OCI-LY1 (cell line): ENCODE results near the gene GSE1.

Experiments used
- H2AFZ ChIP-seq: fragments of 200-600 bp; sonication (generic), shearing (Covaris generic); 2 replicates; pipeline ENCODE4 v1.6.0; 2014; ENCODE audit warnings: antibody characterized with exemption, mild to moderate bottlenecking, low read length
- H3F3A ChIP-seq: fragments of 200-600 bp; sonication (generic), shearing (Covaris generic); 2 replicates; pipeline ENCODE4 v1.6.0; 2014; ENCODE audit warnings: mild to moderate bottlenecking, antibody characterized with exemption, low read length, moderate library complexity; ENCODE audit not compliant: insufficient read depth
- H3K27ac ChIP-seq: fragments of 200-600 bp; sonication (generic); 2 replicates; pipeline ENCODE4 v1.5.1; 2014; ENCODE audit warnings: low read length, mixed run types, mild to moderate bottlenecking, low read depth; ENCODE audit not compliant: poor library complexity, severe bottlenecking
- H3K27me3 ChIP-seq: fragments of 200-600 bp; sonication (generic); 2 replicates; pipeline ENCODE4 v1.6.0; 2014; ENCODE audit warnings: antibody characterized with exemption, mild to moderate bottlenecking, low read length, moderate library complexity; ENCODE audit not compliant: insufficient read depth
- H3K36me3 ChIP-seq: fragments of 200-600 bp; sonication (generic); 2 replicates; pipeline ENCODE4 v1.6.1; 2014; ENCODE audit warnings: mild to moderate bottlenecking, antibody characterized with exemption, low read length, moderate library complexity, mixed read lengths; ENCODE audit not compliant: insufficient read depth
- H3K4me1 ChIP-seq: fragments of 200-600 bp; sonication (generic); 2 replicates; pipeline ENCODE4 v1.5.1; 2014; ENCODE audit warnings: mild to moderate bottlenecking, low read length, moderate library complexity; ENCODE audit not compliant: insufficient read depth, severe bottlenecking
- H3K4me2 ChIP-seq: fragments of 200-600 bp; sonication (generic), shearing (Covaris generic); 2 replicates; pipeline ENCODE4 v1.6.1; 2014; ENCODE audit warnings: low read length
- H3K4me3 ChIP-seq: fragments of 200-600 bp; sonication (generic); 2 replicates; pipeline ENCODE4 v1.5.1; 2014; ENCODE audit warnings: low read length, low read depth, mild to moderate bottlenecking, mixed read lengths; ENCODE audit not compliant: poor library complexity, severe bottlenecking
- H3K79me2 ChIP-seq: fragments of 200-600 bp; shearing (Covaris generic); 2 replicates; pipeline ENCODE4 v1.6.1; 2016; ENCODE audit warnings: mixed run types, low read length, mixed read lengths; ENCODE audit not compliant: insufficient read depth
- H3K9ac ChIP-seq: fragments of 200-600 bp; sonication (generic), shearing (Covaris generic); 2 replicates; pipeline ENCODE4 v1.6.1; 2014; ENCODE audit warnings: mild to moderate bottlenecking, low read length, mixed read lengths
- H3K9me2 ChIP-seq: fragments of 200-600 bp; sonication (generic), shearing (Covaris generic); 2 replicates; pipeline ENCODE4 v1.6.1; 2014; ENCODE audit warnings: low read depth, mild to moderate bottlenecking, low read length, mixed read lengths
- H3K9me3 ChIP-seq: fragments of 200-600 bp; shearing (Covaris generic); 2 replicates; pipeline ENCODE4 v1.6.1; 2014; ENCODE audit warnings: low read length, mixed read lengths
- H4K20me1 ChIP-seq: fragments of 200-600 bp; sonication (generic), shearing (Covaris generic); 2 replicates; pipeline ENCODE4 v1.6.0; 2016; ENCODE audit warnings: mild to moderate bottlenecking, low read length; ENCODE audit not compliant: insufficient read depth
- EZH2 ChIP-seq: fragments of 200-600 bp; sonication (generic), shearing (Covaris generic); IDR thresholded peaks from 2 replicates; pipeline ENCODE4 v1.8.0; 2017; ENCODE audit warnings: borderline replicate concordance, mixed run types, mild to moderate bottlenecking, antibody characterized with exemption, low read length, moderate library complexity, mixed read lengths
- TF ChIP-seq, protein P1 (sequence below): fragments of 200-600 bp; sonication (generic), shearing (Covaris generic); IDR thresholded peaks from 2 replicates; pipeline ENCODE4 v1.5.1; 2017; ENCODE audit warnings: mild to moderate bottlenecking, antibody characterized with exemption, low read length, moderate library complexity, mixed read lengths

GSE1 gene

GRCh38 chr16:85619101-85619891 is 6.2 kb downstream of the GSE1 start:
- H2AFZ ChIP-seq, result no peak overlapping the region
- H3K9me2 ChIP-seq, result no peaks in the 10 kb centered on the region
- no peaks in the 10 kb centered on the region for H3F3A ChIP-seq
- peaks cover 42% of the 10 kb centered on the region for H3K4me1 ChIP-seq
- H3K4me2 ChIP-seq, result no peak overlapping the region
- TF ChIP-seq, protein P1, sequence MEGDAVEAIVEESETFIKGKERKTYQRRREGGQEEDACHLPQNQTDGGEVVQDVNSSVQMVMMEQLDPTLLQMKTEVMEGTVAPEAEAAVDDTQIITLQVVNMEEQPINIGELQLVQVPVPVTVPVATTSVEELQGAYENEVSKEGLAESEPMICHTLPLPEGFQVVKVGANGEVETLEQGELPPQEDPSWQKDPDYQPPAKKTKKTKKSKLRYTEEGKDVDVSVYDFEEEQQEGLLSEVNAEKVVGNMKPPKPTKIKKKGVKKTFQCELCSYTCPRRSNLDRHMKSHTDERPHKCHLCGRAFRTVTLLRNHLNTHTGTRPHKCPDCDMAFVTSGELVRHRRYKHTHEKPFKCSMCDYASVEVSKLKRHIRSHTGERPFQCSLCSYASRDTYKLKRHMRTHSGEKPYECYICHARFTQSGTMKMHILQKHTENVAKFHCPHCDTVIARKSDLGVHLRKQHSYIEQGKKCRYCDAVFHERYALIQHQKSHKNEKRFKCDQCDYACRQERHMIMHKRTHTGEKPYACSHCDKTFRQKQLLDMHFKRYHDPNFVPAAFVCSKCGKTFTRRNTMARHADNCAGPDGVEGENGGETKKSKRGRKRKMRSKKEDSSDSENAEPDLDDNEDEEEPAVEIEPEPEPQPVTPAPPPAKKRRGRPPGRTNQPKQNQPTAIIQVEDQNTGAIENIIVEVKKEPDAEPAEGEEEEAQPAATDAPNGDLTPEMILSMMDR, result no peak
- TF ChIP-seq EZH2, result no peak
- H3K79me2 ChIP-seq, result peaks cover 71% of the 10 kb centered on the region
- no peaks in the 10 kb centered on the region for H3K27me3 ChIP-seq
- H3K36me3 ChIP-seq, result peaks cover 14% of the 10 kb centered on the region; the same call in 1 of the 2 replicates
- no peaks in the 10 kb centered on the region for H4K20me1 ChIP-seq
- no peak overlapping the region for H3K4me3 ChIP-seq
- no peak overlapping the region for H3K27ac ChIP-seq
- H3K9me3 ChIP-seq, result no peaks in the 10 kb centered on the region
- H3K9ac ChIP-seq, result no peak overlapping the region

- H3K4me1 ChIP-seq, result peaks cover 31% of the 10 kb centered on the region
- no peaks in the 10 kb centered on the region for H4K20me1 ChIP-seq
- no peak overlapping the region for H2AFZ ChIP-seq
- peaks cover 17% of the 10 kb centered on the region; the same call in 1 of the 2 replicates for H3K36me3 ChIP-seq
- no peak overlapping the region for H3K4me2 ChIP-seq
- H3K27me3 ChIP-seq, result no peaks in the 10 kb centered on the region
- no peak overlapping the region for H3K4me3 ChIP-seq
- H3K27ac ChIP-seq, result no peak overlapping the region
- H3K9ac ChIP-seq, result no peak overlapping the region
- H3K9me2 ChIP-seq, result no peaks in the 10 kb centered on the region
- no peaks in the 10 kb centered on the region for H3K9me3 ChIP-seq
- H3F3A ChIP-seq, result no peaks in the 10 kb centered on the region
- H3K79me2 ChIP-seq, result peaks cover 79% of the 10 kb centered on the region
- TF ChIP-seq, protein P1, result no peak
- no peak for TF ChIP-seq EZH2
These were observed 7.3 kb downstream of the GSE1 start for GRCh38 chr16:85620374-85620773.

GRCh38 chr16:85621698-85622428 is 8.7 kb downstream of the GSE1 start:
- H4K20me1 ChIP-seq, result no peaks in the 10 kb centered on the region
- no peaks in the 10 kb centered on the region for H3K9me3 ChIP-seq
- H3K27me3 ChIP-seq, result no peaks in the 10 kb centered on the region
- peaks cover 82% of the 10 kb centered on the region for H3K79me2 ChIP-seq
- no peak for TF ChIP-seq EZH2
- TF ChIP-seq, protein P1, result no peak
- no peaks in the 10 kb centered on the region for H3F3A ChIP-seq
- H3K9ac ChIP-seq, result no peak overlapping the region
- H3K4me1 ChIP-seq, result peaks cover 25% of the 10 kb centered on the region
- no peak overlapping the region for H3K27ac ChIP-seq
- no peak overlapping the region for H3K4me2 ChIP-seq
- H3K4me3 ChIP-seq, result no peak overlapping the region
- H3K36me3 ChIP-seq, result peaks cover 17% of the 10 kb centered on the region; the same call in 1 of the 2 replicates
- H2AFZ ChIP-seq, result no peak overlapping the region
- H3K9me2 ChIP-seq, result no peaks in the 10 kb centered on the region
